GM18499 (cell line): ENCODE results near the gene ZRANB3.
"Not testable (repeated sequence)": the region's sequence is repeated elsewhere in the genome, so short reads cannot be mapped to it uniquely, and the experiment has no call there.

Source experiments
- ATAC-seq: cut with Tn5 transposase; IDR thresholded peaks from one replicate; pipeline ENCODE4 v1.9.1; 2021; ENCODE audit warnings: moderate number of reproducible peaks; ENCODE audit not compliant: insufficient read depth, unreplicated experiment

The ZRANB3 gene

DNA sequence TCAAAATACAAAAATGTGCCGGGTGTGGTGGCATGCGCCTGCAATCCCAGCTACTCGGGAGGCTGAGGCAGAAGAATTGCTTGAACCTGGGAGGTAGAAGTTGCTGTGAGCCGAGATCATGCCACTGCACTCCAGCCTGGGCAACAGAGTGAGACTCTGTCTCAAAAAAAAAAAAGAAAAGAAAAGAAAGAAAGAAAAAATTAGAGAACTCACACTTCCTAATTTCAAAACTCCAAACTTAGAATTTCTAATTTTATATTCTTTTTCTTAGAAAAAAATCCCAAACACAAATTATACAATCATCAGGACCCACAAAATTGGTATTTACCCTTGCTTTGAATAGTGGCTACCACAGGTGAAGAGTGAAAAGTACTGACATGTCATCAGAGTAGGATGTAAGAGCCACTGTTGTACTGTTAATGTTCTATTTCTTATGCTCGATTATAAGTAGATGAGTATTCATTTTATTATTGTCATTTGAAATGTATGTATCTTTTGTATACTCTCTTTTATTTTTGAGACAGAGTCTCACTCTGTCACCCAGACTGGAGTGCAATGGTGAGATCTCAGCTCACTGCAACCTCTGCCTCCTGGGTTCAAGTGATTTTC, 182.8 kb downstream of the ZRANB3 start:
- not testable (repeated sequence) for ATAC-seq

DNA sequence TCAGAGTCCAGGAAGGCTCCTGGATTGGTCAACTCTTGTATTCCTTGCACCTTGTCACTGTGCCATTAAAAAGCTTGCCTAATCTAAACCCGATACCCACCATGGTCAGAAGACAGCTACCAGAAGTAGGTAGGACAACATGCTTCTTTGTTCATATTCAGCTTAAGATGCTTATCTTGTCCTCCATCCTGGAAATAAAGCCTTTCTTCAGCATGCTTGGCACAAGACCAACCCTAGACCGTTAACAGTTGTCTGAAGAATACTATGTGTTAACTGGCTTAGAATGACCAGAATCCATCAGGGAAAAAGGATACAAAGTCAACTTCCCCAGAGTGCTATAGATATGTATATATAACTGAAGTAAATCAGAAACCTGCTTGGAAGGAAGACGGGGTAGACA, 193.9 kb downstream of the ZRANB3 start:
- no peak for ATAC-seq

DNA sequence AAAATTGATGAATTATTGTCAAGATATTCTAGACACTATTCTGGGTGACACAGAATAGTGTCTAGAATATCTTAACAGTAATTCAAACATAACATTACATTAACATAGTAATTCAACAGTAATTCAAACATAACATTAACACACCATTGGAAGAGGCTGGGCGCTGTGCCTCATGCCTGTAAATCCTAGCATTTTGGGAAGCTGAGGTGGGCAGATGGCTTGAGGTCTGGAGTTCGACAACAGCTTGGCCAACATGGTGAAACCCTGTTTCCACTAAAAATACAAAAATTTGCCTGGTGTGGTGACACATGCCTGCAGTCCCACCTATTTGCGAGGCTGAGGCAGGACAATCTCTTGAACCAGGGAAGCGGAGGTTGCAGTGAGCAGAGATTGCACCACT, 195.8 kb downstream of the ZRANB3 start:
- ATAC-seq, result no peak

DNA sequence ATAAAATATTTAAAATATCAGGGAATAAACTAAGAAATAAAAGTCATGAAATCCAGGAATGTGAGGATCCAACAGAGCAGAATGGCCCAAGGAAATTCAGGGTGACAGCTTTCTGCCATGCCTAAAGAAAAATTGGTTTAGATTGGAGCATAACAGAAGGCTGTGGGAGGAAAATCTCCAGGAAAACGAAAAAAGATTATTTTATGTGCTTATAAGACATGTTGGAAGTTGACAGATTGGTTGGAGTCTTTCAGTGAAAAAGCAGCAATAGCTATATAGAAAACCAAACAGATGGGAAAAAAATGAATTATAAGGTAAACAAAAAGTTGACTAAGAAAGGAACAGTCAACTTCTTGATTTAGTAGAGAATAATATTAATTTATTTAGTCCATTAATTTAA, 203.9 kb downstream of the ZRANB3 start:
- no peak for ATAC-seq

- ATAC-seq, result no peak
These were observed 210.3 kb downstream of the ZRANB3 start for GRCh38 chr2:135320465-135321355.

DNA sequence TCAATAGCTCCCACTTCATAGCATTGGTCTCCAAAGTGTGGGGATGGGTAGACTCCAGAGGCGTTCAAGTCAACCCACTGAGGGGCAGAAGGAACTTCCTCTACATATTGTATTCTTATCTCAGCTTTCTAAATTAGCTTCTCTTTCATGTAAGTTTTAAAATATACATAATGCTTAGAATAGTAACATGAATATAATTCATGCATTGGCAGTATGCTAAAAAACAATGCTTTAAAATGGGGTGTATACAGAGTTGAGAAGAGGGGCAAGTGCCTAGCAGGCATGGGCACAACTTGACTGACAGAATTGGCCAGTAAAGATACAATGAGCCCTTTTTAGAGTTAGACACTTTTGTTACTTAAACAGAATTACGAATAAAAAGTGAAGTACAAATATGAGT, 212.2 kb downstream of the ZRANB3 start:
- ATAC-seq, result no peak

DNA sequence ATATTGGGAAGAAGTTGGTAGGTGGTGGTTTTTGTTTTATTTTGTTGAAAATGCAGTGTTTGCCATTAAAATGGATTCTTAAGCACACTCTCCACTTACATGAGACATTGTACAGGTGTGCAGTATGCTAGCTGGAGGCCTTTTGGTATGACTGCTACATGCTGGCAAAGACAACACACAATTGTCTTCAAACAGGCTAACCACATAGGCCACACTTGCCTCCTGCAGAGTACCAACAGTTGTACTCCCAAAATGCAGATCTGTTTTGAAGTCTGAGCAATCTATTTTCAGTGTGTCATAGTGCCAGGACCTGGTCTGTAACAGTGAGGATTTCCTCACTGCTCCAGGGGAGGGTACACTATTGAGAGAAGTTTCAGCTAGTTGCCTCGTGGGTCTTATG, 213.6 kb downstream of the ZRANB3 start:
- no peak for ATAC-seq

DNA sequence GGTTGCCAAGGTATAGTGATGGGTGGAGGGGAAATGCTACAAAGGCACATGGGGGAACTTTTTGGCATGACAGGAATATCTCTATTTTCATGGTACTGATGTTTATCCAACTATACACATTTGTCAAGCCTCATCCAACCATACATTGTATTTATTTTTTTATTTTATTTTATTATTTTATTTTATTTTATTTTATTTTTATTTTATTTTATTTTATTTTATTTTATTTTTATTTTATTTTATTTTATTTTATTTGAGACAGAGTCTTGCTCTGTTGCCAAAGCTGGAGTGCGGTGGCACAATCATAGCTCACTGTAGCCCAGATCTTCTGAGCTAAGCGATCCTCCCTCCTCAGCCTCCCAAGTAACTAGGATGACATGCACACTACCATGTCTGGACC, 219.1 kb downstream of the ZRANB3 start:
- ATAC-seq, result no peak

- ATAC-seq, result no peak
These were observed 219.8 kb downstream of the ZRANB3 start for GRCh38 chr2:135311268-135311667.

- ATAC-seq, result no peak
These were observed 226.3 kb downstream of the ZRANB3 start for GRCh38 chr2:135304694-135305093.

DNA sequence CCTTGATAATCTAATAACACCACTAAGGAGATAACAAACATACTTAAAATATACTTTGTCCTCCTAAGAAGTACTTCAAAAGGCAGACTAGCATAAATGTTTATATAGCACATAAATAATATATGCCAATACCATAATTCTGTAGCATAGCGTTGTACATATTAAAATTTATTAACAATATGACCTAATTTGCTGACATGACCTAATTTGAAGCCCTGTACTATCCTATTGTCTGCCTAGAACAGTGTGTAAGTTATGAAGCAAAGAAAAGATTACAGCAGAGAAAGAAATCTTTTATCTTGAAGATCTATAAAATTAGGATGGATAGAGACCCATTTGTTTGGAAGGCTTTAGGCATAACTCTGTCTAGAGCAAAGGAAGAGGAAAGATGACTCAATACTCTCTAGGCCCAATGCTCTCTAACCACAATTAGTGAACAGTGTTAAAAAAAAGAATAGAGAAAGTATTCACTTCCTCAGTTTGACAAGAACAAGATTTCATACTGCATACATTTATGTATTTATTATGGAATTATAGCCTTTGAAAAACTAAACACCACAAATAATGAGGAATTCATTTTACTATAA, 231.3 kb downstream of the ZRANB3 start:
- ATAC-seq, result peak; percentile 94

- ATAC-seq, result no peak
These were observed 231.9 kb downstream of the ZRANB3 start for GRCh38 chr2:135299165-135299564.

DNA sequence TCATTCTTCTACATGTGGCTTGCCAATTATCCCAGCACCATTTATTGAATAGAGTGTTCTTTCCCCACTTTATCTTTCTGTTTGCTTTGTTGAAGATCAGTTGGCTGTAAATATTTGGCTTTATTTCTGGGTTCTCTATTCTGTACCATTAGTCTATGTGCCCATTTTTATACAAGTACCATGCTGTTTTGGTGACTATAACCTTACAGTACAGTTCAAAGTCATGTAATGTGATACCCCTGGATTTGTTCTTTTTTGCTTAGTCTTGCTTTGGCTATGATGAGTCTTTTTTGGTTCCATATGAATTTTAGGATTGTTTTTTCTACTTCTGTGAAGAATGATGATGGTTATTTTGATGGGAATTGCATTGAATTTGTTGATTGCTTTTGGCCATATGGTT, 243.9 kb downstream of the ZRANB3 start:
- not testable (repeated sequence) for ATAC-seq

DNA sequence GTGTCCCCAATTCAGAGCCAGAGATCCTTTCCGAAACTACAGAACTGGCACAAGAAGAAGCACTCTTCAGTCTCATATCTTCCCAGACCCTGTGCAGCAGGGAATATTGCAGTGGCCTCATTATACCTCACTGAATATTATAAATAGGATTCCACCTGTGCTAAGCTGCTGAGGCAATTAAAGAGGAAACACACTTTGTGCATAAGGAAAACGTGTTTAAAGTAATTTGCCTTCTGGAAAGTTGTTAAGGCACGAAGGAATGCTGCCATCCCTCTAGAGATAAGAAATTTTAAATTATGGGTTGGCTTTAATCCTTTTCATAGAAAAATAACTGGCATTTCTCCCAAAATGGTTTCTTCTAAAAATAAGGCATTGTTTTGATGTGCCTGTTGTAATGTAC, 245.6 kb downstream of the ZRANB3 start:
- ATAC-seq, result no peak

DNA sequence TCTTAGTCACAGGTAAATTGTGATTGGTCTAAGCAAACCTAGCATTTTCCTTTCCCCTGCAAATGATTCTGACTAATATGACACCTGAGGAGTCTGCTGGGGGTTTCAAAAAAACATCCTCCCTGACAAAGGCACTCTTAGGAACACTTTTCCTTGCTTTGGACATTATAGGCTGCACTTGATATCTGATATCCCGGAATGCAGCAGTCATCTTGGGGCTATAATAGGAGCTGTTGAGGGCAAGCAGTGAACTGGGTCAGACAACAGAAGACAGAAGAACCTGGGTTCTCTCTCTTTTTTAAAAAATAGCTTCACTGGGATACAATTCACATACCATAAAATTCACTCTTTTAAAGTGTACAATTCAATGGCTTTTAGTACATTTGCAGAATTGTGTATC, 249.6 kb downstream of the ZRANB3 start:
- no peak for ATAC-seq

- ATAC-seq, result no peak
These were observed 251.8 kb downstream of the ZRANB3 start for GRCh38 chr2:135279209-135279608.

DNA sequence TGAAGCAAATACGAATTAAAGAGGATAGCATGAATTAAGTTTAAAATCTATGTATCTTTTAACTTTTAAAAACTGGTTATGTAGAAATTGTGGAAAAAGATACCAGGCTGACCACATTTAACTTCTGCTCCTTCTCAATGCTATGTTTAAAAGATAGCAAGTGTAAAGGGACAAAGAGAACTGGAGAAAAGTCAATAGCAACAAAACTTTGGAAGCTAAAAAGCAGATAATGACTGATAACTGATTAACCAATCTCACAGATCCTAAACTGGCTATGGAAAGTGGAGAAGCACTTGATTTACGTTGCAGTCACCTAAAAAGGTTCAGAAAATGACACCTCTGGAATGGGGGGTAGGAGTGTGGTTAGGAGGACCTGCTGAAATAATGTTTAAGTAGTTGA, 254.5 kb downstream of the ZRANB3 start:
- ATAC-seq, result no peak

DNA sequence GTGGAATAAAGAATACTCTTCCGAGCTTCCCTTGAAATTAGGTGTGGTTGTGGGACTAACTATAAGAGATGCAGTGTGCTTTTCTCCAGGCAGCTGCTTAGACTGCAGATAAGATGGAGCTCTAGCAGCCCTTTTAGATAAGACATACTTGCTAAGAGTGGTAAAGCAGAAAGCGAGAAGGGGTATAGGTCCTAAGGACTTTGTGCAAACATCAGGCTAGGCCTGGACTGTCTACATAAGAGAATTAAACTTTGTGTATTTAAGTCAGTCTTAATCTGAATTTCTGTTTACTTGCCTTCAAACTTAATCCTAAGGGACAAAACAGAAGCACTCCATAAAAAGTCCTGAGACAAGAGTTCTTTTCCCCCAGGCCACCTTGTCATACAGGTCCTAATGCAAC, 260.0 kb downstream of the ZRANB3 start:
- no peak for ATAC-seq

GRCh38 chr2:135265960-135266490, 265.0 kb downstream of the ZRANB3 start:
- no peak for ATAC-seq

- no peak for ATAC-seq
These were observed 271.9 kb downstream of the ZRANB3 start for GRCh38 chr2:135259123-135259522.

- ATAC-seq, result no peak
These were observed 272.8 kb downstream of the ZRANB3 start for GRCh38 chr2:135258193-135258592.
